Adrenal gland (tissue), 5 donors: ENCODE data around the gene PREB.

Source experiments
- CTCF ChIP-seq, 6 experiments: fragments of 450-650 bp in 4 of 6; fragments of 200-600 bp in 2 of 6; sonication (generic) in 1 of 6; IDR thresholded peaks; 1 replicate in 5 of 6; 2 replicates in 1 of 6; pipeline versions ENCODE4 v1.5.1 to v1.8.0; 2016 to 2021; ENCODE audit warnings: antibody characterized with exemption in 6 of 6, mild to moderate bottlenecking in 2 of 6, moderate library complexity in 1 of 6
- POLR2A ChIP-seq, 2 donors: fragments of 450-650 bp; IDR thresholded peaks; one replicate each; pipeline ENCODE4 v1.6.1; 2017; ENCODE audit warnings: antibody characterized with exemption in 2 of 2, mild to moderate bottlenecking in 2 of 2, moderate library complexity in 1 of 2
- donor health status: DM: no; HTN: no; CAD: no.

GRCh38 chr2:27126252-27126710 lies 8.2 kb downstream of the PREB start:
- no peak for TF ChIP-seq CTCF (IDR thresholded peaks at IDR 0.05)
- TF ChIP-seq POLR2A (IDR thresholded peaks at IDR 0.05) = no peak
